Body of pancreas (tissue), 4 donors: ENCODE results near the gene PALLD. TPM values are rescaled to one million over a fixed set of nuclear protein-coding genes. Genes with fewer than 3 reads are reported as not detected.

Source experiments
- ATAC-seq: fragments of 150-250 bp; one replicate; pipeline ENCODE4 v1.9.1; 2016
- DNase-seq, 4 donors: peaks; one replicate each; pipeline ENCODE4 v3.0.0-alpha.2; 2019
- H3K27ac ChIP-seq, 4 donors: fragments of 200-600 bp; sonication (generic); 1 replicate in 3 of 4; 2 replicates in 1 of 4; pipeline versions ENCODE4 v1.5.1 to v1.6.1; 2016 to 2019; ENCODE audit warnings: mild to moderate bottlenecking in 1 of 4, mixed read lengths in 1 of 4, moderate library complexity in 1 of 4
- H3K27me3 ChIP-seq, 2 donors: fragments of 200-600 bp; sonication (generic); one replicate each; pipeline ENCODE4 v1.6.0; 2016; ENCODE audit warnings: mild to moderate bottlenecking in 1 of 2
- H3K36me3 ChIP-seq, 2 donors: fragments of 200-600 bp; sonication (generic); replicated peaks in 1 of 2; 2 replicates each; pipeline ENCODE4 v1.5.1; 2016; ENCODE audit warnings: low read depth in 2 of 2; ENCODE audit not compliant: insufficient read depth in 1 of 2
- H3K4me1 ChIP-seq: fragments of 200-600 bp; sonication (generic); one replicate; pipeline ENCODE4 v1.6.0; 2016
- H3K4me3 ChIP-seq, 2 donors: fragments of 200-600 bp; sonication (generic); 1 replicate in 1 of 2; 2 replicates in 1 of 2; pipeline ENCODE4 v1.5.1; 2016 to 2019
- H3K9me3 ChIP-seq, 3 donors: fragments of 200-600 bp; sonication (generic); 1 replicate in 2 of 3; 2 replicates in 1 of 3; pipeline ENCODE4 v1.5.1; 2016
- POLR2A ChIP-seq, 3 donors: fragments of 450-650 bp; IDR thresholded peaks; one replicate each; pipeline ENCODE4 v1.6.1; 2016; ENCODE audit warnings: antibody characterized with exemption in 3 of 3, mild to moderate bottlenecking in 2 of 3
- WGBS, 2 donors: methylation state at CpG; one replicate each; pipeline ENCODE4 v1.1.5; 2017; 5-methylcytosine and 5-hydroxymethylcytosine counted together
- intact Hi-C: fragments of 100-400 bp; cut with DNase I; formaldehyde crosslinking; loops from one replicate; pipeline ENCODE4 v1.15.1; 2023
- total RNA-seq, 2 donors: library from RNA; depleted of rRNA; stranded (reverse); fragments of >200 nt; gene quantifications; one replicate each; pipeline ENCODE4 v1.1.0, GENCODE V29; 2016
- TF ChIP-seq, protein P1 (sequence below), 7 experiments: fragments of 450-650 bp in 4 of 7; fragments of 200-600 bp in 3 of 7; sonication (generic) in 3 of 7; IDR thresholded peaks; one replicate each; pipeline ENCODE4 v1.5.1; 2016 to 2019; ENCODE audit warnings: antibody characterized with exemption in 7 of 7

PALLD gene
- total RNA-seq, 2 donors from 2014 or later = 46.8 to 52.4 TPM

DNA sequence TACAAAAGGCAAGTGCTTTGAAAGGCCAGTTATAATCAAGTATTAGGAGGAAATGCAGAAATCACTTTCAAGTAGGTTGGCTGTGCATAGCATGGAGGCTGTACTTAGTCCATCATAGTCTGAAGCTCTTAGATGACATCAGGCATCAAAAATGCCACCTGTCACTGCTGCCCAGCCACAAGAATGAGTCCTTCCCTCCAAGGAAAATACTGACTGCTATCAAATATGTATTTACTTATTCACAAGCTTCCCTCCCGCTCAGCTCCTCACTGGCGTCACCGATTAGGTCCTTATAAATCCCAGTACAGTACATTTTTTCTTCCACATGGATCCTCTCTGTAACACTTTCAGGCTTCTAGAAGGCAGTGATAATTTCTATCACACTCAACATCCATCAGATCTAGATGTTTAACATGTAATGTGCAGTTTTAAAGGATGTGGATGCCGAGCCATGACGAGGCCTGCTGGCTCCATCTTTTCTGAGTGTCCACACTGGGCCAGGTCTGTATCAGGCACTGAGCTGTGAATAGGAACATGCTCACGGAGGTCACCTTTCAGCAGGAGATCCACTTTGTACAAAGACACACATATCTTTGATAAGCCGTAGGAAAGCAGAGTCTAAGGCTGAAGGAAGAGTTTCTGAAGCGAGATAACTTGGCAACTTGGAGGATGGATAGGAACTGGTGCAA, 121.9 kb downstream of the PALLD start:
- no peak for TF ChIP-seq POLR2A (IDR thresholded peaks at IDR 0.05)
- TF ChIP-seq, protein P1, sequence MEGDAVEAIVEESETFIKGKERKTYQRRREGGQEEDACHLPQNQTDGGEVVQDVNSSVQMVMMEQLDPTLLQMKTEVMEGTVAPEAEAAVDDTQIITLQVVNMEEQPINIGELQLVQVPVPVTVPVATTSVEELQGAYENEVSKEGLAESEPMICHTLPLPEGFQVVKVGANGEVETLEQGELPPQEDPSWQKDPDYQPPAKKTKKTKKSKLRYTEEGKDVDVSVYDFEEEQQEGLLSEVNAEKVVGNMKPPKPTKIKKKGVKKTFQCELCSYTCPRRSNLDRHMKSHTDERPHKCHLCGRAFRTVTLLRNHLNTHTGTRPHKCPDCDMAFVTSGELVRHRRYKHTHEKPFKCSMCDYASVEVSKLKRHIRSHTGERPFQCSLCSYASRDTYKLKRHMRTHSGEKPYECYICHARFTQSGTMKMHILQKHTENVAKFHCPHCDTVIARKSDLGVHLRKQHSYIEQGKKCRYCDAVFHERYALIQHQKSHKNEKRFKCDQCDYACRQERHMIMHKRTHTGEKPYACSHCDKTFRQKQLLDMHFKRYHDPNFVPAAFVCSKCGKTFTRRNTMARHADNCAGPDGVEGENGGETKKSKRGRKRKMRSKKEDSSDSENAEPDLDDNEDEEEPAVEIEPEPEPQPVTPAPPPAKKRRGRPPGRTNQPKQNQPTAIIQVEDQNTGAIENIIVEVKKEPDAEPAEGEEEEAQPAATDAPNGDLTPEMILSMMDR (IDR thresholded peaks at IDR 0.05) = no peak
- no peak for ATAC-seq
- 78 to 86% methylated on average over 8 of the region's 8 CpGs for WGBS, 2 donors
- intact Hi-C loops = no loop called here
- Histone ChIP-seq H3K4me1 (no peaks in the 10 kb centered on the region), H3K27me3 (no peaks in the 10 kb centered on the region), H3K4me3 (no peak overlapping the region), H3K27ac (no peak overlapping the region), H3K9me3 (no peaks in the 10 kb centered on the region), H3K36me3 (no peaks in the 10 kb centered on the region)
- no peak for DNase-seq

GRCh38 chr4:168619266-168619631, 122.4 kb downstream of the PALLD start:
- H3K4me3 ChIP-seq = no peak overlapping the region
- H3K4me1 ChIP-seq = no peaks in the 10 kb centered on the region
- TF ChIP-seq, protein P1 (IDR thresholded peaks at IDR 0.05) = no peak
- no peak for TF ChIP-seq POLR2A (IDR thresholded peaks at IDR 0.05)
- intact Hi-C loops = no loop called here
- no peaks in the 10 kb centered on the region for H3K9me3 ChIP-seq
- ATAC-seq (no peak), DNase-seq (no peak)
- H3K36me3 ChIP-seq = no peaks in the 10 kb centered on the region
- no peaks in the 10 kb centered on the region for H3K27me3 ChIP-seq
- no peak overlapping the region for H3K27ac ChIP-seq

DNA sequence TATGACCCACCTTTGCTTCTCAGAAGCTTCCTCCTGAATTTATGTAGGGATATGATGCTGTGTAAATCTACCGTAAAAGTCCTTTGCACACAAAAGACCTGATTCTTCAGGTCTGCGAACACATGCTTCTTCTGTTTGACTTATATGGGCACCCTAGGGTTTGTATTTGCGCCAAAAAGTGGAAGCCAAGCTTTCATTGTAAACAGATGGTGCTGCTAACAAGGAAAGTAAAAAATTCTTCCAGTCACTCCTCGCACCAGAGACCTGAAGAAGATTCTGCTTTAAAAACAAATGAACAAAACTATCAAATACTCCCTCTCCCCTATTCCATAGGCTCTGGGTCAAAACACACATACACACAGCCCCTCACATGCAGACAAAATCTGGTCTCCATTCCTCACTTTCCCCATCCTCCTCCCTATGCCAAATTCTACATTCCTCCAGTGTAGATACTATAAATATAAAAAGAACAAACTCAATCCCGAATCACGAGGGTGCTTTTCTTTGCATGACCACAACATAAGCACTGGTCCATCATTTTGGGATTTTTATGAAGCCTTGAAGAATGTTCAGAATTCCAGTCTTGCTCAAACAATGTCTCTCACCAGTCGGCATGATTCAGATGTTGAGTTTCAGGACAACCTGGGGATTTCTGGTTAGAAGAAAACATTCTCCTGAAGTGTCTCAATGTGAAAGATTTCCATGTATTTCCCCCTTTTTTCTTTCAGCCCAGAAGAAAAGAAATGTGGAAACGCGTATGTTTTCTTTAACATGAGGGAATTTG, 125.1 kb downstream of the PALLD start:
- ATAC-seq (no peak), DNase-seq (no peak)
- H3K4me1 ChIP-seq = no peaks in the 10 kb centered on the region
- 82 to 85% methylated on average over 9 of the region's 9 CpGs for WGBS, 2 donors
- no peaks in the 10 kb centered on the region for H3K36me3 ChIP-seq
- H3K9me3 ChIP-seq = no peaks in the 10 kb centered on the region
- H3K27ac ChIP-seq = no peak overlapping the region
- TF ChIP-seq POLR2A (IDR thresholded peaks at IDR 0.05) = no peak
- intact Hi-C loops = no loop called here
- no peak overlapping the region for H3K4me3 ChIP-seq
- H3K27me3 ChIP-seq = no peaks in the 10 kb centered on the region

DNA sequence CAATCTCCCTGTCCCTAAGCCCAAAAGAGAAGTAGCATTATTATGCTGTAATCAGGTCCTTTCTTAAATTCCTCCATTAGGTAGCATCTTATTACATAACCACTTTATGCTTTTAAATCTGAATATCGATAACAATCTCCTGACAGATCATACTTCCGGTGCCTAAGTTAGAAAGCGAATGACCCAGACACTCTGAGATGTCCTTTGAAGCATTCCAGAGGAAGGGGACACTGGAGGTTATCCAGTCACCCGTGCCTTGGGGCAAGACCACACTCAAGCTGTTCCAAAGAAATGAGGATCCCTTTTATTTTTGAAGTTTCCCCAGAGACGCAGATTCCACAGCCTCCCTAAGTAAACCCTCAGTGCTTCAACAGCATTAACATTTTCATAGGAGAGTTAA, 125.7 kb downstream of the PALLD start:
- Histone ChIP-seq H3K9me3 (no peaks in the 10 kb centered on the region), H3K27me3 (no peaks in the 10 kb centered on the region), H3K4me1 (no peaks in the 10 kb centered on the region), H3K4me3 (no peak overlapping the region), H3K27ac (no peak overlapping the region), H3K36me3 (no peaks in the 10 kb centered on the region)
- intact Hi-C loops = no loop called here
- DNase-seq = no peak
- TF ChIP-seq POLR2A (IDR thresholded peaks at IDR 0.05) = no peak
- TF ChIP-seq, protein P1 (IDR thresholded peaks at IDR 0.05) = no peak
- 72 to 84% methylated on average over 5 of the region's 5 CpGs for WGBS, 2 donors
- ATAC-seq = no peak

DNA sequence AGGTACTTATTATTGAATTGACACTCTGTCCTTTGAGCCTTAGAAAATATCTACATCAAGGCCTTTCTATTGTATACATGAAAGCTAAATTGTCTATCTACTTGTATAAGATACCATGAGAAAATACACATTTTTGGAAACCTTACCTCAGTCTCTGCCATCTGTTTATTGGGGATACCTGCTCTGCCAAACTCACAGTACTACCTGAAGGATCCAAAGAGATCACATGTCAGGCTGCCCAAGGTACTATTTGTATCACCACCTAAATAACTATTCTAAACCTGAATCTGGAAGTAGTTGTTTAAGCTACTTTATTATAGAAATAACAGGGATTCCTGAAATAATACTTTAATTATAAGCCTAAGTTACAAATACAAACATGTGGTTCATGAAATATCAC, 126.2 kb downstream of the PALLD start:
- intact Hi-C loops = no loop called here
- TF ChIP-seq, protein P1 (IDR thresholded peaks at IDR 0.05) = no peak
- no peak for TF ChIP-seq POLR2A (IDR thresholded peaks at IDR 0.05)
- no peaks in the 10 kb centered on the region for H3K4me1 ChIP-seq
- no peaks in the 10 kb centered on the region for H3K36me3 ChIP-seq
- no peaks in the 10 kb centered on the region for H3K27me3 ChIP-seq
- H3K9me3 ChIP-seq = no peaks in the 10 kb centered on the region
- ATAC-seq (no peak), DNase-seq (no peak)
- H3K4me3 ChIP-seq = no peak overlapping the region
- no peak overlapping the region for H3K27ac ChIP-seq
